Gastroesophageal sphincter (tissue), 4 donors: ENCODE results near the gene RAB11FIP5. TPM values are rescaled to one million over a fixed set of nuclear protein-coding genes. Genes with fewer than 3 reads are reported as not detected.

Source experiments
- ATAC-seq: fragments of 150-250 bp; one replicate; pipeline ENCODE4 v1.9.1; 2016; ENCODE audit warnings: mild to moderate bottlenecking, moderate library complexity
- H3K27ac ChIP-seq, 4 donors: fragments of 200-600 bp; sonication (generic) in 3 of 4; 1 replicate in 3 of 4; 2 replicates in 1 of 4; pipeline ENCODE4 v1.5.1; 2016 to 2019
- H3K27me3 ChIP-seq: fragments of 200-600 bp; sonication (generic); one replicate; pipeline ENCODE4 v1.5.1; 2019
- H3K36me3 ChIP-seq, 2 donors: fragments of 200-600 bp; sonication (generic); one replicate each; pipeline ENCODE4 v1.5.1; 2019; ENCODE audit warnings: control low read depth in 1 of 2
- H3K4me1 ChIP-seq, 3 donors: fragments of 200-600 bp; sonication (generic); 1 replicate in 2 of 3; 2 replicates in 1 of 3; pipeline ENCODE4 v1.5.1; 2016 to 2019; ENCODE audit warnings: control low read depth in 2 of 3
- H3K4me3 ChIP-seq, 2 donors: fragments of 200-600 bp; sonication (generic); one replicate each; pipeline ENCODE4 v1.5.1; 2019; ENCODE audit warnings: mild to moderate bottlenecking in 1 of 2, moderate library complexity in 1 of 2
- H3K9me3 ChIP-seq, 3 donors: fragments of 200-600 bp; sonication (generic); one replicate each; pipeline ENCODE4 v1.5.1; 2017 to 2019; ENCODE audit warnings: control low read depth in 2 of 3
- EP300 ChIP-seq: sonication (generic); formaldehyde crosslinking; IDR thresholded peaks from one replicate; pipeline ENCODE4 v1.6.1; 2017; ENCODE audit warnings: antibody characterized with exemption, mild to moderate bottlenecking
- POLR2A ChIP-seq, 2 donors: fragments of 450-650 bp; IDR thresholded peaks; one replicate each; pipeline ENCODE4 v1.6.1; 2017; ENCODE audit warnings: antibody characterized with exemption in 2 of 2, mild to moderate bottlenecking in 2 of 2, moderate library complexity in 1 of 2
- POLR2AphosphoS5 ChIP-seq: sonication (generic); formaldehyde crosslinking; IDR thresholded peaks from one replicate; pipeline ENCODE4 v1.6.1; 2017; ENCODE audit warnings: antibody characterized with exemption
- WGBS, 2 donors: methylation state at CpG; one replicate each; pipeline ENCODE4 v1.1.5; 2018; ENCODE audit warnings: low coverage in 1 of 2; 5-methylcytosine and 5-hydroxymethylcytosine counted together
- total RNA-seq, 4 donors: library from RNA; depleted of rRNA; stranded (reverse); fragments of >200 nt; gene quantifications; one replicate each; pipeline ENCODE4 v1.1.0, GENCODE V29; 2016
- TF ChIP-seq, protein P1 (sequence below), 4 experiments: fragments of 200-600 bp in 2 of 4; fragments of 450-650 bp in 2 of 4; sonication (generic) in 1 of 4; IDR thresholded peaks; one replicate each; pipeline ENCODE4 v1.5.1; 2017 to 2019; ENCODE audit warnings: antibody characterized with exemption in 4 of 4, mild to moderate bottlenecking in 2 of 4, moderate library complexity in 2 of 4

The RAB11FIP5 gene
- total RNA-seq, 4 donors from 2014 or later, result 25.4 to 49.5 (median 29.4) TPM

GRCh38 chr2:73036766-73037165, 76.0 kb downstream of the RAB11FIP5 start:
- Histone ChIP-seq H3K27ac (no peak overlapping the region), H3K27me3 (no peaks in the 10 kb centered on the region), H3K9me3 (no peaks in the 10 kb centered on the region), H3K36me3 (peaks cover 0 to 40% of the 10 kb centered on the region in 2 donors), H3K4me3 (no peak overlapping the region), H3K4me1 (no peaks in the 10 kb centered on the region)
- 91 to 96% methylated on average over 9 to 10 of the region's 11 CpGs for WGBS, 2 donors
- no peak for ATAC-seq
- TF ChIP-seq, protein P1, sequence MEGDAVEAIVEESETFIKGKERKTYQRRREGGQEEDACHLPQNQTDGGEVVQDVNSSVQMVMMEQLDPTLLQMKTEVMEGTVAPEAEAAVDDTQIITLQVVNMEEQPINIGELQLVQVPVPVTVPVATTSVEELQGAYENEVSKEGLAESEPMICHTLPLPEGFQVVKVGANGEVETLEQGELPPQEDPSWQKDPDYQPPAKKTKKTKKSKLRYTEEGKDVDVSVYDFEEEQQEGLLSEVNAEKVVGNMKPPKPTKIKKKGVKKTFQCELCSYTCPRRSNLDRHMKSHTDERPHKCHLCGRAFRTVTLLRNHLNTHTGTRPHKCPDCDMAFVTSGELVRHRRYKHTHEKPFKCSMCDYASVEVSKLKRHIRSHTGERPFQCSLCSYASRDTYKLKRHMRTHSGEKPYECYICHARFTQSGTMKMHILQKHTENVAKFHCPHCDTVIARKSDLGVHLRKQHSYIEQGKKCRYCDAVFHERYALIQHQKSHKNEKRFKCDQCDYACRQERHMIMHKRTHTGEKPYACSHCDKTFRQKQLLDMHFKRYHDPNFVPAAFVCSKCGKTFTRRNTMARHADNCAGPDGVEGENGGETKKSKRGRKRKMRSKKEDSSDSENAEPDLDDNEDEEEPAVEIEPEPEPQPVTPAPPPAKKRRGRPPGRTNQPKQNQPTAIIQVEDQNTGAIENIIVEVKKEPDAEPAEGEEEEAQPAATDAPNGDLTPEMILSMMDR (IDR thresholded peaks at IDR 0.05), result no peak
- TF ChIP-seq POLR2AphosphoS5, result no peak
- no peak for TF ChIP-seq POLR2A (IDR thresholded peaks at IDR 0.05)
- TF ChIP-seq EP300, result no peak

DNA sequence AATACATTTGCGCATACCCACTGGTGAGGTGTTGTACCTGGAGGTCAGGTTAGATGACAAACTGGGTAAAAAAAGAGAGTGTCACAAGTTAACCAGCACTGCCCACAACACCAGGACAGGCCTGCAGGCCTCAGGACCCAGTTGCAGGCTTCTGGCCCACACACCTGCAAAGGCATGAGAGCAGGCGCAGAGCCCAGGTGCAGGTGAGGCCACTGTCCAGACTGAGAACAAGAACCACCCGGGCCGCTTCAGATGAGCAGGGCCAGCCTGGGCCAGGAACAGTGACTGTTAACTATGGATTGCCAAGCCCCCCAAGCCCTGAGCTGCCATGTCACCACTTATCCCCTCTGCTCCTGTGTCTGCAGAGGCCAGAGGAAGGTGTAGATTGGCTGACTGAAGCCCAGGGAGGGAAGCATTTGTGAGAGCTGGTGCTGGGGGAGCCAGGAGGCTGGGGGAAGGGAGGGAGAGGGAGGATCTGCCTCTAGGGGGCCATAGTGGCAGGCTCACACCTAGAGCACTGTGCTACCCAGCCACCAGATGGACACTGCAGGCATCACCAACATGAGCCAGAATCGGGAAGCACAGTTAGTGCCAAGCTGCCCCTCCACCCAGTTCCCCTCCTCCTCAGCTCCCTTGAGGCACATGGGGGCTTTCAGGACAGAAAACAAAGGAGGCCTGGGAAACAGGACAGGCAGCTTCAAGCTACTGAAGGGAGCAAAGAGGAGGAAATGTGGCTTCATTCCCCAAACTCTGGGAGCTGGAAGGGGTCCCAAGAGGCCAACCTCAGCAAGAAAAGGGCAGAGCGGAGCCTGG, 76.6 kb downstream of the RAB11FIP5 start:
- Histone ChIP-seq H3K4me1 (no peaks in the 10 kb centered on the region), H3K36me3 (peaks cover 0 to 35% of the 10 kb centered on the region in 2 donors), H3K27me3 (no peaks in the 10 kb centered on the region), H3K27ac (no peak overlapping the region), H3K4me3 (no peak overlapping the region), H3K9me3 (no peaks in the 10 kb centered on the region)
- TF ChIP-seq POLR2A (IDR thresholded peaks at IDR 0.05), result no peak
- no peak for TF ChIP-seq EP300
- TF ChIP-seq, protein P1 (IDR thresholded peaks at IDR 0.05), result no peak
- no peak for TF ChIP-seq POLR2AphosphoS5
- 100% methylated on average over 1 to 2 of the region's 6 CpGs for WGBS, 2 donors
- no peak for ATAC-seq

DNA sequence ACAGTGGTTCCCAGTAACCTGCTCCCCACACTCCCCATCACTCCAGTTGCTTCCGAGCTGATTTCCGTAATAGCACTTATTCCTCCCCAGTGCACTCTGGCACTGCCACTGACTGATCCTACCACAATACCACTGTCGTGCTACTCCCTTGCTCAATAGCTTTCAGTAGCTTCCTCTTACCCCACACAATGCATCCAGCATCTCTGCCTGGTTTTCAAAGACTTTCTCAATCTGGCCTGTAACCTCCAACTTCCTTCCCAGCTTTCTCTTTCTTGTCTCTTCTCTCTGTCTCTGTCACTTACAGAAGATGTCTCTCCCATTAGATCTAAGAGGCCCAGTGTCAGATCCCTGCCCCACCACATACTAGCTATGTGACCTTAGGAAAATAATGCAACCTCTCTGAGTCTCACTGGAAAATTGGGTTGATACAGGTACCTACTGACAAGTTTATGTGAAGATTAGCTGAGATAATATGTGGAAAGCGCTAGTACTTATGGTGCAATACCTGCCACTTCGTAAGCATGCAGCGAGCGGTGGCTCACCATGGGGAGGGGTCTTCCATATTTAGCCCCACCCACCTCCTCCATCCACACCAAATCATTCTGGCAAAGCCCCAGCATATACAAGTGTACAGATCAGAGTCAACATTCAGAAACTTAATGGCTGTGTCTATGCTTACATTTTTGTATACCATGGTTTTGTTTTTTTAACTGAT, 77.9 kb downstream of the RAB11FIP5 start:
- H3K4me1 ChIP-seq, result no peaks in the 10 kb centered on the region
- WGBS, 2 donors, result 92 to 98% methylated on average over 7 of the region's 7 CpGs
- H3K27ac ChIP-seq, result no peak overlapping the region
- H3K27me3 ChIP-seq, result no peaks in the 10 kb centered on the region
- H3K4me3 ChIP-seq, result no peak overlapping the region
- ATAC-seq, result no peak
- TF ChIP-seq POLR2A (IDR thresholded peaks at IDR 0.05) (no peak), EP300 (no peak), POLR2AphosphoS5 (no peak)
- TF ChIP-seq, protein P1 (IDR thresholded peaks at IDR 0.05), result no peak
- no peaks in the 10 kb centered on the region for H3K9me3 ChIP-seq
- H3K36me3 ChIP-seq, result peaks cover 0 to 23% of the 10 kb centered on the region in 2 donors

- TF ChIP-seq POLR2AphosphoS5 (no peak), POLR2A (IDR thresholded peaks at IDR 0.05) (no peak), EP300 (no peak)
- TF ChIP-seq, protein P1 (IDR thresholded peaks at IDR 0.05), result no peak
- Histone ChIP-seq H3K27ac (no peak overlapping the region), H3K4me1 (no peaks in the 10 kb centered on the region), H3K36me3 (peaks cover 0 to 18% of the 10 kb centered on the region in 2 donors), H3K27me3 (no peaks in the 10 kb centered on the region), H3K4me3 (no peak overlapping the region), H3K9me3 (no peaks in the 10 kb centered on the region)
- WGBS, 2 donors, result 100% methylated on average over 3 of the region's 5 CpGs
- ATAC-seq, result no peak
These were observed 78.9 kb downstream of the RAB11FIP5 start for GRCh38 chr2:73033766-73034381.
